Ishikawa (cell line): Measurements from ENCODE around the gene DNAL4.

Source experiments
- CEBPB ChIP-seq: IDR thresholded peaks from 2 replicates; pipeline ENCODE4 v1.6.1; 2012
- CREB1 ChIP-seq: IDR thresholded peaks from 2 replicates; pipeline ENCODE4 v1.6.1; 2012; ENCODE audit warnings: low read depth
- EGR1 ChIP-seq: IDR thresholded peaks from 2 replicates; pipeline ENCODE4 v1.6.1; 2012
- EP300 ChIP-seq: IDR thresholded peaks from 2 replicates; pipeline ENCODE4 v1.6.1; 2012; ENCODE audit warnings: borderline replicate concordance
- FOXM1 ChIP-seq: IDR thresholded peaks from 2 replicates; pipeline ENCODE4 v1.6.1; 2012; ENCODE audit warnings: low read depth, borderline replicate concordance
- NFIC ChIP-seq: IDR thresholded peaks from 2 replicates; pipeline ENCODE4 v1.6.1; 2012
- RAD21 ChIP-seq: IDR thresholded peaks from 2 replicates; pipeline ENCODE4 v1.6.1; 2012; ENCODE audit warnings: low read depth
- TAF1 ChIP-seq: IDR thresholded peaks from 2 replicates; pipeline ENCODE4 v1.6.1; 2012; ENCODE audit warnings: low read depth, mild to moderate bottlenecking
- TEAD4 ChIP-seq: IDR thresholded peaks from 2 replicates; pipeline ENCODE4 v1.6.1; 2012
- USF1 ChIP-seq: IDR thresholded peaks from 2 replicates; pipeline ENCODE4 v1.6.1; 2012
- YY1 ChIP-seq: IDR thresholded peaks from 2 replicates; pipeline ENCODE4 v1.6.1; 2012; ENCODE audit warnings: low read depth
- ZBTB7A ChIP-seq: IDR thresholded peaks from 2 replicates; pipeline ENCODE4 v1.6.1; 2012; ENCODE audit warnings: low read depth
- TF ChIP-seq, protein P1 (sequence below): IDR thresholded peaks from 2 replicates; pipeline ENCODE4 v1.6.1; 2012; ENCODE audit warnings: low read depth, mild to moderate bottlenecking
- TF ChIP-seq, protein P2 (sequence below): IDR thresholded peaks from 2 replicates; pipeline ENCODE4 v1.6.1; 2012

- TF ChIP-seq FOXM1 (no peak), EP300 (no peak), CEBPB (no peak), YY1 (no peak), EGR1 (no peak), CREB1 (no peak), RAD21 (no peak), TEAD4 (no peak), TAF1 (no peak), ZBTB7A (no peak), USF1 (no peak), NFIC (no peak)
- TF ChIP-seq, protein P1, sequence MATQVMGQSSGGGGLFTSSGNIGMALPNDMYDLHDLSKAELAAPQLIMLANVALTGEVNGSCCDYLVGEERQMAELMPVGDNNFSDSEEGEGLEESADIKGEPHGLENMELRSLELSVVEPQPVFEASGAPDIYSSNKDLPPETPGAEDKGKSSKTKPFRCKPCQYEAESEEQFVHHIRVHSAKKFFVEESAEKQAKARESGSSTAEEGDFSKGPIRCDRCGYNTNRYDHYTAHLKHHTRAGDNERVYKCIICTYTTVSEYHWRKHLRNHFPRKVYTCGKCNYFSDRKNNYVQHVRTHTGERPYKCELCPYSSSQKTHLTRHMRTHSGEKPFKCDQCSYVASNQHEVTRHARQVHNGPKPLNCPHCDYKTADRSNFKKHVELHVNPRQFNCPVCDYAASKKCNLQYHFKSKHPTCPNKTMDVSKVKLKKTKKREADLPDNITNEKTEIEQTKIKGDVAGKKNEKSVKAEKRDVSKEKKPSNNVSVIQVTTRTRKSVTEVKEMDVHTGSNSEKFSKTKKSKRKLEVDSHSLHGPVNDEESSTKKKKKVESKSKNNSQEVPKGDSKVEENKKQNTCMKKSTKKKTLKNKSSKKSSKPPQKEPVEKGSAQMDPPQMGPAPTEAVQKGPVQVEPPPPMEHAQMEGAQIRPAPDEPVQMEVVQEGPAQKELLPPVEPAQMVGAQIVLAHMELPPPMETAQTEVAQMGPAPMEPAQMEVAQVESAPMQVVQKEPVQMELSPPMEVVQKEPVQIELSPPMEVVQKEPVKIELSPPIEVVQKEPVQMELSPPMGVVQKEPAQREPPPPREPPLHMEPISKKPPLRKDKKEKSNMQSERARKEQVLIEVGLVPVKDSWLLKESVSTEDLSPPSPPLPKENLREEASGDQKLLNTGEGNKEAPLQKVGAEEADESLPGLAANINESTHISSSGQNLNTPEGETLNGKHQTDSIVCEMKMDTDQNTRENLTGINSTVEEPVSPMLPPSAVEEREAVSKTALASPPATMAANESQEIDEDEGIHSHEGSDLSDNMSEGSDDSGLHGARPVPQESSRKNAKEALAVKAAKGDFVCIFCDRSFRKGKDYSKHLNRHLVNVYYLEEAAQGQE: no peak
- TF ChIP-seq, protein P2, sequence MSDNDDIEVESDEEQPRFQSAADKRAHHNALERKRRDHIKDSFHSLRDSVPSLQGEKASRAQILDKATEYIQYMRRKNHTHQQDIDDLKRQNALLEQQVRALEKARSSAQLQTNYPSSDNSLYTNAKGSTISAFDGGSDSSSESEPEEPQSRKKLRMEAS: no peak
Observed at GRCh38 chr22:38788846-38789245, 5.1 kb downstream of the DNAL4 start.
